WERI-Rb-1 (cell line): ENCODE measurements around the gene LRPAP1.

ENCODE experiments used
- DNase-seq: peaks from one replicate; pipeline ENCODE4 v3.0.0-alpha.2; 2020
- H3K27ac ChIP-seq: fragments of 250-450 bp; sonication (Bioruptor Pico); 2 replicates; pipeline ENCODE4 v1.5.1; 2020; ENCODE audit warnings: mild to moderate bottlenecking, moderate library complexity
- H3K27me3 ChIP-seq: fragments of 250-450 bp; sonication (Bioruptor Pico); 2 replicates; pipeline ENCODE4 v1.5.1; 2021; ENCODE audit warnings: mild to moderate bottlenecking, low read depth, moderate library complexity; ENCODE audit not compliant: insufficient read depth, severe bottlenecking
- H3K36me3 ChIP-seq: fragments of 250-450 bp; sonication (Bioruptor Pico); 2 replicates; pipeline ENCODE4 v1.5.1; 2020; ENCODE audit warnings: mild to moderate bottlenecking, moderate library complexity
- H3K4me3 ChIP-seq: 2 replicates; pipeline ENCODE4 v1.5.1; 2011; ENCODE audit warnings: low read depth, mild to moderate bottlenecking, control low read depth, low read length
- H3K9me3 ChIP-seq: fragments of 250-450 bp; sonication (Bioruptor Pico); 2 replicates; pipeline ENCODE4 v1.5.1; 2021; ENCODE audit warnings: mild to moderate bottlenecking, moderate library complexity; ENCODE audit not compliant: severe bottlenecking
- TF ChIP-seq, protein P1 (sequence below): IDR thresholded peaks from 2 replicates; pipeline ENCODE4 v1.5.1; 2011; ENCODE audit warnings: low read depth, mild to moderate bottlenecking, control low read depth, inconsistent platforms, low read length

LRPAP1 gene

DNA sequence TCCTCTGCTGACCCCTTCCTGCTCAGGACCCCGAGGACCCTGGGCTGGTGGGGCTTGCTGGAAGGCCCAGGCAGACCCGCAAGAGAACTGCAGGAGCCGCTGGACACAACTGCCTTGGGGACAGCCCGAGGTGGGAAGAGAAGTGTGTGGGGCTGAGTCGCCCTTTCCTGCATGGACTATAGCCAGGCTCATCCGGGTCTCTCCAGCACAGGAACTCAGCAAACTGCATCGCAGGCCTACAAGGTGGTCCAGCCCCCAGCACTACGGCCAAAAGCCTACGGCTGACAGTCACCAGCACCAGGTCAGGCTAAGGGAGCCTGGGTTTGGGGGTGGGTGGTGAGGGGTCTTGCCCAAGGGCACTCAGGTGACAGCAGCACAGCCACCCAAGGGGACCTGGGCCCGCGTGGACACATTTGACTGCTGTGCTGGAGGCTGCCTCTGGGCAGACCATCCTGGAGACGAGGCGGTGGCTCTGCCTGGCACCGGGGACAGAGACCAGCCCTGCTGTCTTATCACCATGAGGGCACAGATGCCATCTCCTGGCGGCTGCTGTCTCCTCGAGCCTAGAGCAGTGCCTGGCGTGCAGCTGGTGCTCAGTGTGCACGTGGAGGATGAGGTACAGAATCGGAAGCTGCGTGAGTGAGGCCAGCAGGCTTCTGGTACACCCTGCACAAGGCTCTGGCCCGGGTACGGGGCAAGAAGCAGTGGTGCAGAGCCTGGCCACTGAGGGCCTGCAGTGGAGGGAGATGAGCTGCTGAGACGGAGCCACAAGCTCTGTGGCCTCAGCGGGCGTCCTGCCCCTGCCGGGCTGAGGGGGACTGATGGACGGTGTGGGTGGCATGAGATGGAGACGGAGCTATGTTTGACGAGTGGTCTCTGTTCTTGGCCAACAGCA is 15.1 kb downstream of the LRPAP1 start:
- H3K27ac ChIP-seq: no peak overlapping the region
- H3K36me3 ChIP-seq: peaks cover 98% of the 10 kb centered on the region

DNA sequence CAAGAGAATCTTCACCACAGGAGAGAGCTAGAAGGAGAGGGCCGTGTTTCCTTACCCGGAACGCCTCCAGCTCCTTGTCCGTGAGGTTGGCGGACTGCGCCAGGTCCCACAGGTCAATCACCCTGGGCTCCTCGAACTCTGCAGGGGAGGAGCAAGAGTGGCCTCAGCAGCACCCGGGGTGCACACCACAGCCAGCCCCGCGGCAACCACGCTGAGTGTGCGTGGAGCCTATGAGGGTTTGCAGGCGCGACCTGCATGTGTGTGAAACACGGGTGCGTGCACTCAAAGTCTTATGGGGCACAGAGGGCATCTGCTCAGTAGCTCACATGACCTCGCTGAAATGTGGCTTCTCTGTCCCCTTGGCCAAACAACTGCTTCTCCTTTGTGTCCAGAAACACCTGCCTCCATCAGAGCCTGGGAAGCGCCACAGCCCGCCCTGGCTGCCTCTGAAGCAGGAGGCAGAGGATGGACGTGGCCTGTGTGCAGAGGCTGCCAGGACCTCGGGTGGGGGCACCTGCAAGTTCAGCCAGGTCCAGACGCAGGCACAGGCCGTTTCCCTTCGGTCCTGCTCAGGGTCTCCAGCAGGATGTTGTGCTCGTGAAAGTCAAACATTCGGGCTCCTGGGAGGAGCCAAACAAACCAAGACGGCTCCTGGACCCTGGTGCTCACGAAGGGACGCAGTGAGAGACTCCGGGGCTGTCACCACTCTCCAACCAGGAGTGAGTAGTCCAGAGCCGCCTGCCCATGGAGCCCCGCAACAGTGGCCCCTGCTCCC is 16.0 kb downstream of the LRPAP1 start:
- no peak overlapping the region for H3K4me3 ChIP-seq
- DNase-seq: no peak
- H3K9me3 ChIP-seq: no peaks in the 10 kb centered on the region
- TF ChIP-seq, protein P1, sequence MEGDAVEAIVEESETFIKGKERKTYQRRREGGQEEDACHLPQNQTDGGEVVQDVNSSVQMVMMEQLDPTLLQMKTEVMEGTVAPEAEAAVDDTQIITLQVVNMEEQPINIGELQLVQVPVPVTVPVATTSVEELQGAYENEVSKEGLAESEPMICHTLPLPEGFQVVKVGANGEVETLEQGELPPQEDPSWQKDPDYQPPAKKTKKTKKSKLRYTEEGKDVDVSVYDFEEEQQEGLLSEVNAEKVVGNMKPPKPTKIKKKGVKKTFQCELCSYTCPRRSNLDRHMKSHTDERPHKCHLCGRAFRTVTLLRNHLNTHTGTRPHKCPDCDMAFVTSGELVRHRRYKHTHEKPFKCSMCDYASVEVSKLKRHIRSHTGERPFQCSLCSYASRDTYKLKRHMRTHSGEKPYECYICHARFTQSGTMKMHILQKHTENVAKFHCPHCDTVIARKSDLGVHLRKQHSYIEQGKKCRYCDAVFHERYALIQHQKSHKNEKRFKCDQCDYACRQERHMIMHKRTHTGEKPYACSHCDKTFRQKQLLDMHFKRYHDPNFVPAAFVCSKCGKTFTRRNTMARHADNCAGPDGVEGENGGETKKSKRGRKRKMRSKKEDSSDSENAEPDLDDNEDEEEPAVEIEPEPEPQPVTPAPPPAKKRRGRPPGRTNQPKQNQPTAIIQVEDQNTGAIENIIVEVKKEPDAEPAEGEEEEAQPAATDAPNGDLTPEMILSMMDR: no peak
- no peaks in the 10 kb centered on the region for H3K27me3 ChIP-seq
- no peak overlapping the region for H3K27ac ChIP-seq
- peaks cover 93% of the 10 kb centered on the region for H3K36me3 ChIP-seq

More for the DNA sequence above, 15.1 kb downstream of the LRPAP1 start:
- DNase-seq: no peak
- H3K9me3 ChIP-seq: no peaks in the 10 kb centered on the region
- TF ChIP-seq, protein P1: no peak
- no peak overlapping the region for H3K4me3 ChIP-seq
- H3K27me3 ChIP-seq: no peaks in the 10 kb centered on the region

DNA sequence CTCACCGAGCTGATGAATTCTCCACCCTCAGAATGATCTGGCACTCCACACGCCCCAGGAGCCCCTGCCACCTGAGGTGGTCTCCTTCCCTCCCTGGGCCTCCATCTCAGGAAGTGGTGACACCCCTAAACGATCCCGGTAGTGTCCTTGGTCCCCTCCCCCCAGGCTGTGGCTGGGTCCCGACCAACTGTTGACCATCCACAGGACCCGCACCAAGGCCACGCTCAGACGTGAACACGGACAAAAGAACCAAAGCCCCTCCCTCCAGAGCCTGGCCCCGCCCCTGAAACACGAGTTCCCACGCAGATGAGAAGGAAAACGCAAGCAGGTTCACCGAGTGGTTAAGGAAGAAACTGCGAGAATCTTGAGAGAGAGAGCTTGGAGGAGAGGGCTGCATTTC is 16.6 kb downstream of the LRPAP1 start:
- Histone ChIP-seq H3K4me3 (no peak overlapping the region), H3K27ac (no peak overlapping the region), H3K27me3 (no peaks in the 10 kb centered on the region), H3K9me3 (no peaks in the 10 kb centered on the region), H3K36me3 (peaks cover 93% of the 10 kb centered on the region)
- TF ChIP-seq, protein P1: no peak
- DNase-seq: no peak

DNA sequence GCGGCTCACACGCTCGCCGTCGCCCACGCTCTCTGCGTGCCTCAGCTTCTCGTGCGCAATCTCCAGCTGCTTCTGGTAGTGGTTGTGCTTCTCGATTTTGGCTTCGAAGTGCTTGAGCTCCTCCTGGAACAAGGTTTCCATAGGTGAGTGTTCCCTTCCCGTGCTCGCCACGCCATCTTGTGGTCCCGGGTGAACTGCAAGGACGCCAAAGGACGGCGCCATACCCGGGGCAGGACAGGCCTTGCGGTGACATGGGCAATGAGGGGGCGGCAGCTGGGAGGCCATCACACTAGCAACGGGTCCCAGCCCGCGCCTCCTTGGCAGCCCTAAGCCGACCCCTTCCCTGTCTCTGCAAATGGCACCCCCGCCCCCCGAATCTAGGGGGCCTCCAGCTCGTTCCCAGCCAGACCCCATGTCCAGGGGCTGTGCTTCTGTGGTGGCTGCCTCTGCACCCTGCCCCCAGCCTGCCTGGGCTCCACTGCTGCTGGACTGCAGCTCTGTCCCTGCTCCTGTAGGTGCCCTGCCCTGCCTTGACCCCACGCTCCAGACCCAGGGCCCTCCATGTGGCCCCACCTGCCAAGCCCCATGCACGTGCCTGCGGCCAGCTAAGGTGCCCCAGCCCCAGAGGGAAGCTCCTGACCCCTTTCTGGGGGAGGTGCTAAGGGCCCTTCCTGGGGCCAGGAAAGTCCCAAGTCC is 17.3 kb downstream of the LRPAP1 start:
- Histone ChIP-seq H3K36me3 (peaks cover 93% of the 10 kb centered on the region), H3K27me3 (no peaks in the 10 kb centered on the region), H3K27ac (peak overlapping the region; percentile 27; the same call in 1 of the 2 replicates), H3K4me3 (no peak overlapping the region), H3K9me3 (no peaks in the 10 kb centered on the region)
- DNase-seq: peak; percentile 67
- TF ChIP-seq, protein P1: peak; percentile 76

DNA sequence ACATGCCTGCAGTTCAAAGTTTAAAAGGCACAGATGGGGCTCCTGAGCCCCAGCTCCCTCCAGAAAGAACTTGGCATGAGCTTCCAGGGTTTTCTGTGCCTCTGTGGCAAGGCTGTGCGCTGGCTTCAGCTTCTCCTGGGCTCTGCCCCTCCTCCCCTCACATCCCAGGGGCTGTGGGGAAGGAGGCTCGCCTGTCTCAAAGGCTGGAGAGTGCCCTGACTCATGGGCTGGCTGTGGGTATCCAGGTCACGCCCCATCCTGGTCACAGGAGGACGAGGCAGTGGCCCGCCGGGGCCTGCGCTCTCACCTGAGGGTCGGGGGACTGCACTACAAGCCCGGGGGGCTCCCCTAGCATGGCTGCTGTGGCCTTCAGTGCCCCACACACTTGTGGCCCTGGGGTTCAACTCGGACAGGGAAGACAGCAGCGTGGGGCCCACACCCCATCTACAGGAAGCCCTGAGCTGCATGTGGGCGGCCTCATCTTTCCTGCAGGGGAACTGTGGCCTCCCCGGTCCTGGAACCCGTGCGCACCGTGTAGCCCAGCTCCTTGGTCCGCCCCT is 17.9 kb downstream of the LRPAP1 start:
- TF ChIP-seq, protein P1: no peak
- no peaks in the 10 kb centered on the region for H3K9me3 ChIP-seq
- no peaks in the 10 kb centered on the region for H3K27me3 ChIP-seq
- no peak overlapping the region for H3K4me3 ChIP-seq
- H3K27ac ChIP-seq: no peak overlapping the region
- H3K36me3 ChIP-seq: peaks cover 89% of the 10 kb centered on the region
- no peak for DNase-seq
